NB4 (cell line): ENCODE results near the gene ROMO1.

Source experiments
- DNase-seq: peaks from one replicate; pipeline ENCODE4 v3.0.0; 2010; ENCODE audit warnings: low read depth
- H3K4me3 ChIP-seq: one replicate; pipeline ENCODE4 v1.5.1; 2011; ENCODE audit warnings: mild to moderate bottlenecking, low read depth, low read length, moderate library complexity
- MYC ChIP-seq: IDR thresholded peaks from 2 replicates; pipeline ENCODE4 v1.6.1; 2011; ENCODE audit warnings: low read depth, low read length
- POLR2A ChIP-seq: IDR thresholded peaks from 2 replicates; pipeline ENCODE4 v1.6.1; 2011; ENCODE audit warnings: mild to moderate bottlenecking; ENCODE audit not compliant: insufficient read length; ENCODE audit errors: extremely low read depth
- TF ChIP-seq, protein P1 (sequence below): IDR thresholded peaks from one replicate; pipeline ENCODE4 v1.5.1; 2012; ENCODE audit warnings: low read depth, low read length
- TF ChIP-seq, protein P2 (sequence below): IDR thresholded peaks from 2 replicates; pipeline ENCODE4 v1.6.1; 2011; ENCODE audit warnings: low read depth, low read length

Gene ROMO1

DNA sequence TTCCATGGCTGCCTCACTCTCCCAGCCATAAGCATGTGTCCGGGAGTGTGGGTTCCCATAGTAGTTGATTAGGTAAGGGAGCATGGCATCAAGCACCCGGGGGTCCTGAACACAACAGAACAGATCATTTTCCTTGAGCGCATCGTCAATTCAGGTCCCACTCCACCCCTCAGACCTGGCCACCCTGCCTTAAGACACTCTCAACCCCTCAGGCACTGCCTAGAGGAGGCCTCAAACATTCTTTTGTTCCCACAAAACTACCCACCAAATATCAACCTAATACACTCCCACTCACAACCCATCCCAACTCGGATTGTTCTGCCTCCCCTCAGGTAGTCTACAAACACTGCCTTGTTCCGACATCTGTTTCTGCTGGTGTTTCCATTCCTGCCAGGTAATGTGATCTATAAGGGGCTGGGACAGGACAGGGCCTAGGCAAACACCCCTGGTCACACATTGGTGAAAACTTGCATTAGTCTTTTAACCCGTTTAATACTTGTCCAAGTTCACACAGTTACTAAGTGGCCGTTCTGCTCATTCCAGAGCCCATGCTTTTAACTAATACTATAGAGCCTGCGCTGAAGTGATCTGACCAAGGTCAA lies 1.4 kb upstream of the ROMO1 start:
- no peak for TF ChIP-seq MYC
- TF ChIP-seq POLR2A, result no peak
- TF ChIP-seq, protein P1, sequence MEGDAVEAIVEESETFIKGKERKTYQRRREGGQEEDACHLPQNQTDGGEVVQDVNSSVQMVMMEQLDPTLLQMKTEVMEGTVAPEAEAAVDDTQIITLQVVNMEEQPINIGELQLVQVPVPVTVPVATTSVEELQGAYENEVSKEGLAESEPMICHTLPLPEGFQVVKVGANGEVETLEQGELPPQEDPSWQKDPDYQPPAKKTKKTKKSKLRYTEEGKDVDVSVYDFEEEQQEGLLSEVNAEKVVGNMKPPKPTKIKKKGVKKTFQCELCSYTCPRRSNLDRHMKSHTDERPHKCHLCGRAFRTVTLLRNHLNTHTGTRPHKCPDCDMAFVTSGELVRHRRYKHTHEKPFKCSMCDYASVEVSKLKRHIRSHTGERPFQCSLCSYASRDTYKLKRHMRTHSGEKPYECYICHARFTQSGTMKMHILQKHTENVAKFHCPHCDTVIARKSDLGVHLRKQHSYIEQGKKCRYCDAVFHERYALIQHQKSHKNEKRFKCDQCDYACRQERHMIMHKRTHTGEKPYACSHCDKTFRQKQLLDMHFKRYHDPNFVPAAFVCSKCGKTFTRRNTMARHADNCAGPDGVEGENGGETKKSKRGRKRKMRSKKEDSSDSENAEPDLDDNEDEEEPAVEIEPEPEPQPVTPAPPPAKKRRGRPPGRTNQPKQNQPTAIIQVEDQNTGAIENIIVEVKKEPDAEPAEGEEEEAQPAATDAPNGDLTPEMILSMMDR, result no peak
- TF ChIP-seq, protein P2, sequence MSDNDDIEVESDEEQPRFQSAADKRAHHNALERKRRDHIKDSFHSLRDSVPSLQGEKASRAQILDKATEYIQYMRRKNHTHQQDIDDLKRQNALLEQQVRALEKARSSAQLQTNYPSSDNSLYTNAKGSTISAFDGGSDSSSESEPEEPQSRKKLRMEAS, result no peak
- DNase-seq, result no peak
- peak overlapping the region; percentile 96 for H3K4me3 ChIP-seq

DNA sequence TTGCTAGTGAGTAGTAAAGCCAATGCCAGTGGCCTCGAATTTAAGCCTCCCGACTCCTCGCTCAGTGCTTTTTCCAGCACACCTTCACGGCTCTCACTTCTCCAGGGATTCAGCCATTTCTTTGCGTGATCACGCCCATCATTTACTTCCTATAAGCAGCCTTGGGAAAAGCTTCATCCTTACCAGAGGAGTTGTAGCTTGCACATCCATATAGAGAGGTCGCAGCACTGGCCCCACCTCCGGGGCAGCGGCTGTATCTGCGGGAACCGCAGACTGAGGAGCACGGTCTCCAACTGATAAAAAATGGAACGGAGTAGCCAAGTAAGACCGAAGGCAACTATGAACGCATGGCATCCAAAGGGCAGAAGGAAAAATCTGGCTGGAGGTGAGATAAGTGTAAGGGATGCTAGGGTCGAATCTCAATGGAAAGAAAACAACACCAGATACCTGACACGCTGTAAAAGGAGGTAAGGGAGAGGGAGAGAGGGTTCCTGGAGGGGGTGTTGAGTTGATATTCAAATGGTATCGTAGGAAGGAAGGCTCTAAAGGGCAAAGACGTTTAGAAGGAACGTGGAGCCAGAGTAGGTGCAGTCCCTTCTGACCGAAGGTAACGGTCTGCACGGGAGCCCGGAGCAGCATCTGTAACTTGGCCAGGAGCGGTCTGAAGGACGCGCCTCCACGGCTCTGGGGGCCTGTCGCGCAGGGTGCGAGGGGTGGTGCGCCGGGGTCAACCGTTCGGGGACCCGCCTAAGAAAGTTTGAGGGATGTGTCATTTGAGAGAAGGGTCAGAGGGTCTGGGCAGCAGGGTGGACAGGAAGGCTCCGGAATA lies 693 bp upstream of the ROMO1 start:
- peak overlapping the region; percentile 96 for H3K4me3 ChIP-seq
- TF ChIP-seq, protein P2, result no peak
- TF ChIP-seq POLR2A, result no peak
- TF ChIP-seq, protein P1, result no peak
- TF ChIP-seq MYC, result no peak
- peak; percentile 61 for DNase-seq

DNA sequence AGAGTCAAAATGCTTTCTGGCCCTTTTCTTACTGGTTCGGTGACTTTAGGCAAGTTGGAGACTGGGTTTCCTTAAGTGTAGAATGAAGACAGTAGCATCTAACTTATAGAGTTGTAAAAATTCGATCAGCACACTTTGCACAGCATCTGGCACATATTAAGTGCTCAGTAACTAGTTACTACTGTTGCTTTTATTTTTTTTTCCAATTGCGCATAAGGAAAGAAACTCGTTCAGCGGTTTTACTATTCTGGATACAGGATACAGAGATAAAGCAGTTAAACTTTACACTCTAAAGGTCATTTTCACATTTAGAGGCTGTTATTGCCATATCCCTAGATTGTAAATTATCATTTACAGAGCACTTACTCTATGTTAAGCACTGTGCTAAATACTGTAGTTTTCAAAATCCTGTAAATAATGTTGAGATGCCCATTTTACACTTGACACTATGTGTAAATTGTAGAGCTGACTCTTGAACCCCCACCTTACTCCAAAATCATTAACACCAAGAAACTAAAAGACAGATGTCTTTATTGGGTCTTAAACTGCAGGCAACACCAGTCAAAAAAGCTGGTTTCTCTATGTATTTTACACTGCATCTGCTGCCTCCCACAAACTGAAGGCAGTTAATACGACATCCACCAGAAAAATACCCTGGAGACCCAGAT lies 886 bp downstream of the ROMO1 start:
- no peak for TF ChIP-seq MYC
- TF ChIP-seq POLR2A, result no peak
- TF ChIP-seq, protein P1, result no peak
- TF ChIP-seq, protein P2, result no peak

DNA sequence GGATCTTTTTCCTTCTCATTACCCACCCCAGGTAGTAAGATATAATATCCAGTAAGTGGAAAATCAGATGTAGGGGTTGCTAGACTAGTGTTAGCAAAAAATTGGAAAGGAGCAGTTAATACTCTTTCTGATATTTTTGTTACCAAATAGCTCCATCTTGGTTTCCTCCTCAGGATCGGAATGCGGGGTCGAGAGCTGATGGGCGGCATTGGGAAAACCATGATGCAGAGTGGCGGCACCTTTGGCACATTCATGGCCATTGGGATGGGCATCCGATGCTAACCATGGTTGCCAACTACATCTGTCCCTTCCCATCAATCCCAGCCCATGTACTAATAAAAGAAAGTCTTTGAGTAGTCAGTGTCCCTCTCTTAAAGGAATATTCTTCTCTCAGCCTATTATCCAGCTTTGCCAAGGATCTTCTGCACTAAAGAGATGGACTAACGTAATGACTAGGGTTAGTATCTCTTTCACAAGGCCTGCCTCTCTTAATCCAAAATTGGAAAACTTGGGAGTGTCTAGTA lies 1.5 kb downstream of the ROMO1 start:
- peak overlapping the region; percentile 96 for H3K4me3 ChIP-seq
- no peak for DNase-seq
- TF ChIP-seq POLR2A, result no peak
- TF ChIP-seq, protein P2, result no peak

More for the DNA sequence above, 886 bp downstream of the ROMO1 start:
- peak overlapping the region; percentile 96 for H3K4me3 ChIP-seq
- DNase-seq, result no peak

DNA sequence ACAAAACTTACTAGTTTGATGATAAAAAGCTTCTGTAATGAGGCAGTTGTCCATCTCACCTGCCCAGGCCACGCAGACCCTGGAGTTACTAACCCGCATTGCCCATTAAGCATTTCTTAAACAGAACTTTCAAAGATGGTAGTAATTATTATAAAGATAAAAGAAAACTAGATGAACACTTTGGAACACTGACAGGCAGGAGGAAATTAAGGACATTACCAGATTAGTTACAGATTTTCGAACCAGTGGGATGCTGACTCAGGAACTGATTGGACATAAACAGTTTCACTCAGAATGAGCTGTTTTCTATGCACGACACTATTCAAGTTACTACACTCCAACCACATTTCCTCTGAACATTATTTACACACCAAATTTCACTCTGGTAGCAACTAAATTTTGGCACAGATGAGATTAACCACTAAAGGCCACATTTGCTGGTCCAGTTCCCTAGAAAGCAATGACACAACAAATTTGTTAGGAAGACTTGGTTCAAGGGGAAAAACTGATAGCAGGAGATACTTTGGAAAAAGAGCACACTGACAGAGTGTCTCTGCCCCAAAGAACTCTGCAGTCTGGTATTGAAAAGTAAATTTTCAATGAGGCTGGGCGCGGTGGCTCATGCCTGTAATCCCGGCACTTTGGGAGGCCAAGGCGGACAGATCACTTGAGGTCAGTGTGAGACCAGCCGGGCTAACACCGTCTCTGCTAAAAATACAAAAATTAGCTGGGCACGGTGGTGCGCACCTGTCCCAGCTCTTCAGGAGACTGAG lies 3.0 kb downstream of the ROMO1 start:
- TF ChIP-seq, protein P2, result no peak
- TF ChIP-seq POLR2A (no peak), MYC (no peak)
- TF ChIP-seq, protein P1, result no peak
- DNase-seq, result no peak
- H3K4me3 ChIP-seq, result no peak overlapping the region
